Posterior vena cava (tissue), 2 donors: Measurements from ENCODE around the gene ZDHHC18. TPM values are rescaled to one million over a fixed set of nuclear protein-coding genes. Genes with fewer than 3 reads are reported as not detected.
"Not testable (repeated sequence)": the region's sequence is repeated elsewhere in the genome, so short reads cannot be mapped to it uniquely, and the experiment has no call there.

Experiments
- DNase-seq: peaks from one replicate; pipeline ENCODE4 v3.0.0-alpha.2; 2020; ENCODE audit warnings: low spot score
- intact Hi-C, 2 donors: fragments of 100-400 bp; cut with DNase I; formaldehyde crosslinking; loops; one replicate each; pipeline versions ENCODE4 v1.14.1 to v1.14.2; 2022 to 2023
- total RNA-seq, 2 donors: library from RNA; stranded (reverse); fragmentation: NEBNext Ultra II Directional; extraction: Animal tissue kit (Norgen Biotek cat#: 25700); gene quantifications; one replicate each; pipeline ENCODE4 v1.2.1, GENCODE V29; 2021
- donor health status: DM: yes; HTN: yes; CAD: no.
- donor health status: DM: yes; HTN: yes; CAD: no.

The ZDHHC18 gene
- total RNA-seq, 2 donors from 2014 or later = 17.4 to 17.7 TPM

- intact Hi-C loops = loop anchor here (5.0 kb wide), 2 partner anchors 92 to 97 kb away; partner anchors contain the start of gene ARID1A (in 1 of the 2)
Measured at GRCh38 chr1:26788836-26789611, 37.5 kb upstream of the ZDHHC18 start.

GRCh38 chr1:26789612-26789865 lies 36.9 kb upstream of the ZDHHC18 start:
- DNase-seq = no peak

More at GRCh38 chr1:26788836-26789611, 37.5 kb upstream of the ZDHHC18 start:
- peak; percentile 93 for DNase-seq

GRCh38 chr1:26789931-26790330 lies 36.6 kb upstream of the ZDHHC18 start:
- intact Hi-C loops = loop anchor here (2.0 to 5.0 kb wide), 4 partner anchors 93 to 188 kb away; partner anchors contain the start of gene ARID1A (in 1 of the 2)
- DNase-seq = no peak

More at GRCh38 chr1:26789612-26789865, 36.9 kb upstream of the ZDHHC18 start:
- intact Hi-C loops = loop anchor here (5.0 kb wide), 2 partner anchors 92 to 97 kb away; partner anchors contain the start of gene ARID1A (in 1 of the 2)

GRCh38 chr1:26790551-26790953 lies 35.9 kb upstream of the ZDHHC18 start:
- no peak for DNase-seq
- intact Hi-C loops = loop anchor here (2.0 to 5.0 kb wide), 2 partner anchors 188 kb away; no protein-coding TSS in a partner anchor

GRCh38 chr1:26791148-26791547 lies 35.3 kb upstream of the ZDHHC18 start:
- DNase-seq = no peak
- intact Hi-C loops = loop anchor here (2.0 to 5.0 kb wide), 2 partner anchors 188 to 189 kb away; no protein-coding TSS in a partner anchor

GRCh38 chr1:26791626-26792025 lies 34.9 kb upstream of the ZDHHC18 start:
- DNase-seq = no peak
- intact Hi-C loops = loop anchor here (2.0 to 5.0 kb wide), 2 partner anchors 189 kb away; no protein-coding TSS in a partner anchor

- intact Hi-C loops = loop anchor here in 1 of 2 donors (5.0 kb wide), 1 partner anchor 191 kb away; no protein-coding TSS in a partner anchor
- DNase-seq = no peak
Measured at GRCh38 chr1:26792924-26793323, 33.6 kb upstream of the ZDHHC18 start.

- intact Hi-C loops = loop anchor here in 1 of 2 donors (5.0 kb wide), 1 partner anchor 192 kb away; no protein-coding TSS in a partner anchor
- DNase-seq = no peak
Measured at GRCh38 chr1:26794391-26794790, 32.1 kb upstream of the ZDHHC18 start.

GRCh38 chr1:26797627-26798026 lies 28.9 kb upstream of the ZDHHC18 start:
- intact Hi-C loops = no loop called here
- DNase-seq = no peak

- DNase-seq = no peak
- intact Hi-C loops = no loop called here
Measured at GRCh38 chr1:26799479-26800142, 26.9 kb upstream of the ZDHHC18 start.

- DNase-seq, intact Hi-C loops: not testable (repeated sequence)
Measured at GRCh38 chr1:26803932-26804331, 22.6 kb upstream of the ZDHHC18 start.

GRCh38 chr1:26810105-26810504 lies 16.4 kb upstream of the ZDHHC18 start:
- not testable (repeated sequence) for DNase-seq
- intact Hi-C loops = loop anchor here in 1 of 2 donors (10.0 kb wide), 1 partner anchor 65 kb away; no protein-coding TSS in a partner anchor

- no peak for DNase-seq
- intact Hi-C loops = loop anchor here in 1 of 2 donors (10.0 kb wide), 1 partner anchor 64 kb away; no protein-coding TSS in a partner anchor
Measured at GRCh38 chr1:26811057-26811456, 15.4 kb upstream of the ZDHHC18 start.

- DNase-seq = no peak
- intact Hi-C loops = loop anchor here in 1 of 2 donors (10.0 kb wide), 1 partner anchor 63 kb away; no protein-coding TSS in a partner anchor
Measured at GRCh38 chr1:26811708-26812107, 14.8 kb upstream of the ZDHHC18 start.

- DNase-seq = no peak
- intact Hi-C loops = loop anchor here in 1 of 2 donors (10.0 kb wide), 1 partner anchor 60 kb away; no protein-coding TSS in a partner anchor
Measured at GRCh38 chr1:26814377-26814776, 12.1 kb upstream of the ZDHHC18 start.

GRCh38 chr1:26814893-26815292 lies 11.6 kb upstream of the ZDHHC18 start:
- intact Hi-C loops = loop anchor here in 1 of 2 donors (10.0 kb wide), 1 partner anchor 60 kb away; no protein-coding TSS in a partner anchor

GRCh38 chr1:26820784-26821269 lies 5.7 kb upstream of the ZDHHC18 start:
- intact Hi-C loops = no loop called here
- DNase-seq = no peak

More at GRCh38 chr1:26814893-26815292, 11.6 kb upstream of the ZDHHC18 start:
- no peak for DNase-seq

- DNase-seq = no peak
- intact Hi-C loops = no loop called here
Measured at GRCh38 chr1:26822737-26823395, 3.6 kb upstream of the ZDHHC18 start.

- intact Hi-C loops = no loop called here
- no peak for DNase-seq
Measured at GRCh38 chr1:26824731-26825130, 1.8 kb upstream of the ZDHHC18 start.
